PC-3 (cell line): Measurements from ENCODE around the gene AKR7A2.
"Not testable (repeated sequence)": the region's sequence is repeated elsewhere in the genome, so short reads cannot be mapped to it uniquely, and the experiment has no call there.

Experiments
- EZH2 ChIP-seq: fragments of 300-600 bp; sonication (generic); IDR thresholded peaks from one replicate; pipeline ENCODE4 v1.6.1; 2017; ENCODE audit warnings: antibody characterized with exemption, mild to moderate bottlenecking, low read length; ENCODE audit not compliant: unreplicated experiment
- EZH2phosphoT487 ChIP-seq: fragments of 300-600 bp; sonication (generic); IDR thresholded peaks from 2 replicates; pipeline ENCODE4 v1.6.1; 2018; ENCODE audit warnings: mild to moderate bottlenecking, antibody characterized with exemption, low read length, borderline replicate concordance
- TF ChIP-seq, protein P1 (sequence below): fragments of 300-600 bp; sonication (generic); conservative IDR thresholded peaks from 2 replicates; pipeline ENCODE4 v1.5.1; 2017; ENCODE audit warnings: antibody characterized with exemption, low read depth, mild to moderate bottlenecking, low read length

- TF ChIP-seq EZH2, EZH2phosphoT487: not testable (repeated sequence)
- TF ChIP-seq, protein P1, sequence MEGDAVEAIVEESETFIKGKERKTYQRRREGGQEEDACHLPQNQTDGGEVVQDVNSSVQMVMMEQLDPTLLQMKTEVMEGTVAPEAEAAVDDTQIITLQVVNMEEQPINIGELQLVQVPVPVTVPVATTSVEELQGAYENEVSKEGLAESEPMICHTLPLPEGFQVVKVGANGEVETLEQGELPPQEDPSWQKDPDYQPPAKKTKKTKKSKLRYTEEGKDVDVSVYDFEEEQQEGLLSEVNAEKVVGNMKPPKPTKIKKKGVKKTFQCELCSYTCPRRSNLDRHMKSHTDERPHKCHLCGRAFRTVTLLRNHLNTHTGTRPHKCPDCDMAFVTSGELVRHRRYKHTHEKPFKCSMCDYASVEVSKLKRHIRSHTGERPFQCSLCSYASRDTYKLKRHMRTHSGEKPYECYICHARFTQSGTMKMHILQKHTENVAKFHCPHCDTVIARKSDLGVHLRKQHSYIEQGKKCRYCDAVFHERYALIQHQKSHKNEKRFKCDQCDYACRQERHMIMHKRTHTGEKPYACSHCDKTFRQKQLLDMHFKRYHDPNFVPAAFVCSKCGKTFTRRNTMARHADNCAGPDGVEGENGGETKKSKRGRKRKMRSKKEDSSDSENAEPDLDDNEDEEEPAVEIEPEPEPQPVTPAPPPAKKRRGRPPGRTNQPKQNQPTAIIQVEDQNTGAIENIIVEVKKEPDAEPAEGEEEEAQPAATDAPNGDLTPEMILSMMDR, result not testable (repeated sequence)
Measured at GRCh38 chr1:19285366-19285765, 26.6 kb downstream of the AKR7A2 start.
